A172 (cell line): Measurements from ENCODE around the gene RAD51AP1. TPM values are rescaled to one million over a fixed set of nuclear protein-coding genes. Genes with fewer than 3 reads are reported as not detected.

Experiments used
- DNase-seq: peaks from one replicate; pipeline ENCODE4 v3.0.0-alpha.2; 2015; ENCODE audit warnings: low spot score
- total RNA-seq: library from RNA; depleted of rRNA; stranded (reverse); fragments of >200 nt; shearing (Covaris generic); gene quantifications from 2 replicates; pipeline ENCODE4 v1.2.3, GENCODE V29; 2014; rRNA removed

RAD51AP1 gene
- total RNA-seq, 1 experiment from 2014 or later: 41.5 TPM

- DNase-seq: no peak
Observed at GRCh38 chr12:4591180-4591687, 52.5 kb downstream of the RAD51AP1 start.

- no peak for DNase-seq
Observed at GRCh38 chr12:4595881-4596280, 57.2 kb downstream of the RAD51AP1 start.

GRCh38 chr12:4603421-4603820 is 64.7 kb downstream of the RAD51AP1 start:
- no peak for DNase-seq

GRCh38 chr12:4603946-4604345 is 65.3 kb downstream of the RAD51AP1 start:
- no peak for DNase-seq

DNA sequence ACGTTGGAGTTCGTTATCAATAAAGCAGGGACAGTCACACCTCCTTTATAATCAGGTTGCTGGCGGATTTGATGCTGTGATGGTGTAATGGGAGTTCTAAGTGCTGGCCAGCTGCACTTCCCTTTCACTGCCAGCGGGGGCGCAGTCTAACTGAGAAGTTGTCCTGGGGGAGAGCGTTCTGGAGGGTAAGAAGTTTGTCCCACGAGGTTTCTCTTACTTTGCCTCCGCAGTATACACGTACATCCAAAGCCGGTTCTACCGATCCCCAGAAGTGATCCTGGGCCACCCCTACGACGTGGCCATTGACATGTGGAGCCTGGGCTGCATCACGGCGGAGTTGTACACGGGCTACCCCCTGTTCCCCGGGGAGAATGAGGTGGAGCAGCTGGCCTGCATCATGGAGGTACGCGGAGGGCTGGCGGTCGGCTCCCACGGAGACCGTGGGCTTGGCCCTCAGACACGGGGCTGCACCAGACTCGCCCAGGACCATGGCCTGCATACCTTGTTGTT is 66.0 kb downstream of the RAD51AP1 start:
- DNase-seq: peak; percentile 70

DNA sequence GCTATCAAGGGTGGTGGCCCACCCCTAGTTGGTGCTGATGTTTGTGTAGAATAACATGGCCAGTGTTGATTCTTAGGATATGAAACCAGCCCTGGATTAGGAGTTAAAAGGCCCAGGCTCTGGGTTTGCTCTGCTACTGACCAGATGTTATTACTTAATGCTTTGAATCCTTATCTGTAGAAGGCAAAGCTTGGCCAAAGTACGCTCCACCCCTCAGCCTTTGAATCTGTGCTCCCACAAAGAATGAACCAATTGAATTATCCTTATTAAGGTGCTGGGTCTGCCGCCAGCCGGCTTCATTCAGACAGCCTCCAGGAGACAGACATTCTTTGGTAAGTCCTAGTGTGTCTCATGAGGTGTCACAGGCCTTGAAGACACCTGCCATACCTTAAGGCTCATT is 68.4 kb downstream of the RAD51AP1 start:
- DNase-seq: no peak

DNA sequence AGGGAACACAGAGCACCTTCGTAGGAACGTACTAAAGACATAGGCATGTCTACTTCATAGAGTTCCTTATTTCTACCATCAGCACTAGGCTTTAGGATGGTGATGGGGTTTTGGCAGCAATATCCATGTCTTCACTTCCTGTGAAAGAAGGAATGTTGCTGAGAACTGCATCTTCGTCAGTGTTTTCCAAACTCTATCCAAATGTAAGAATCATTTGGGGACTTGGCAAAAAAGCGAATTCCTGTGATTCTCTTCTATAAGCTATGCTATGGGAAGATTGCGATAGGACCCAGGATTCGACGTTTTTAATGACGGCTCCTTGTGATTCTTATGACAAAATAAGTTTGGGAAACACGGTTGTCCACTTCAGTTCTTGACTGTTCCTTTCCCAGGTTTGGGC is 70.4 kb downstream of the RAD51AP1 start:
- DNase-seq: no peak

Other genes starting within 250 kb of the RAD51AP1 start
- gene TIGAR, start 217.7 kb upstream of the RAD51AP1 start, total RNA-seq: 8.8 and 8.9 TPM in 2 replicates
- gene FGF23, start 159.2 kb upstream of the RAD51AP1 start, total RNA-seq: not detected in 2 replicates
- gene FGF6, start 93.1 kb upstream of the RAD51AP1 start, total RNA-seq: not detected in 2 replicates
- gene DYRK4, start 23.3 kb downstream of the RAD51AP1 start, total RNA-seq: 17.6 and 46.3 TPM in 2 replicates
- 0.14 TPM in 1 of 2 replicates, not detected in the other for gene AKAP3, start 110.2 kb downstream of the RAD51AP1 start, total RNA-seq
- 70.0 and 95.3 TPM in 2 replicates for gene NDUFA9, start 110.2 kb downstream of the RAD51AP1 start, total RNA-seq
- not detected in 2 replicates for gene GALNT8, start 181.5 kb downstream of the RAD51AP1 start, total RNA-seq